Activated naive CD8-positive, alpha-beta T cell treated with anti-CD3 and anti-CD28 coated beads, Interleukin-2, amount 10 ng/mL, durations not matched to agents 7 days and 5 days (primary cell): ENCODE results near the gene U2AF2. TPM values are rescaled to one million over a fixed set of nuclear protein-coding genes. Genes with fewer than 3 reads are reported as not detected.

Source experiments
- ATAC-seq: fragments of 150-1000 bp; cut with Tn5 transposase; one replicate; pipeline ENCODE4 v1.10.0; 2021; ENCODE audit warnings: low read depth, moderate library complexity
- POLR2A ChIA-PET: fragments of 350-600 bp; sonication (Branson Sonifier 250); formaldehyde crosslinking; loops from one replicate; lab custom pipeline; 2021; ENCODE audit warnings: antibody characterized with exemption; lab: Charles Lee
- DNase-seq: peaks from one replicate; pipeline ENCODE4 v3.0.0; 2021
- H3K27ac Mint-ChIP-seq: one replicate; pipeline ENCODE4 v1.8.0; 2022; ENCODE audit warnings: mild to moderate bottlenecking, mixed read lengths
- H3K27me3 Mint-ChIP-seq: one replicate; pipeline ENCODE4 v1.8.0; 2022; ENCODE audit warnings: mild to moderate bottlenecking, moderate library complexity, mixed read lengths
- H3K36me3 Mint-ChIP-seq: one replicate; pipeline ENCODE4 v1.8.0; 2021; ENCODE audit warnings: mild to moderate bottlenecking, mixed read lengths
- H3K4me1 Mint-ChIP-seq: one replicate; pipeline ENCODE4 v1.8.0; 2021; ENCODE audit warnings: mixed read lengths
- H3K4me3 Mint-ChIP-seq: one replicate; pipeline ENCODE4 v1.8.0; 2022; ENCODE audit warnings: mild to moderate bottlenecking, moderate library complexity, mixed read lengths
- H3K9me3 Mint-ChIP-seq: one replicate; pipeline ENCODE4 v1.8.0; 2021; ENCODE audit warnings: mixed read lengths
- total RNA-seq, 2 experiments: library from RNA; stranded (reverse); gene quantifications; one replicate each; pipeline ENCODE4 v1.2.3, GENCODE V29; 2021

U2AF2 gene
- total RNA-seq, 2 experiments from 2014 or later, result 257 to 267 TPM

DNA sequence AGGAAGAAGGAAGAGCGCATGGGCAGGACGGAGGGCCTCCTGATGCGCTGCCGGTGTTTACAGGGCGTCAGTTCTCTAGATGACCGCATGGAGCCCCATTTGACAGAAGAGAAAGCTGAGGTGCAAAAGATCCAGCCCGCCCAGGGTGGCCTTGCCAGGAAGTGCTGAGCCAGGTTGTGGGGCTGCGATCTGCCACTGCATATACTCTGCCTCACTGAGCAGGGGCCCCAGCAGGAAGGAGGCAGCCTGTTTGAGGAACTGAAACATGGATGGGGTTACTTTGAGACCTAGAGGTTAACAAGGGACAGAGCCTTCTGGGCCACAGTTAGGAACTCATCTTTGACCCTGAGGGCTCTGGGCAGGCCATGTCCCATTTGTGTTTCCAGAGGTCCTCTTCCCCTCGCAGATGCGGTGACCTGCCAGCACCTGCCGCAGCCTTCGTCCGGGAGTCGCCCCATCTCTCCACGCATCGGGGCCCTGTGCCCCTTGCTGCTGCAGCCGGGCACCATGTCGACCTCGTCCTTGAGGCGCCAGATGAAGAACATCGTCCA is 23.4 kb downstream of the U2AF2 start:
- H3K4me1 Mint-ChIP-seq, result peaks cover 31% of the 10 kb centered on the region
- H3K36me3 Mint-ChIP-seq, result peaks cover 10% of the 10 kb centered on the region
- DNase-seq (no peak), ATAC-seq (no peak)
- H3K9me3 Mint-ChIP-seq, result no peaks in the 10 kb centered on the region
- H3K4me3 Mint-ChIP-seq, result peak overlapping the region; percentile 3
- no peaks in the 10 kb centered on the region for H3K27me3 Mint-ChIP-seq
- POLR2A ChIA-PET, result no interaction called here
- H3K27ac Mint-ChIP-seq, result peak overlapping the region; percentile 59

DNA sequence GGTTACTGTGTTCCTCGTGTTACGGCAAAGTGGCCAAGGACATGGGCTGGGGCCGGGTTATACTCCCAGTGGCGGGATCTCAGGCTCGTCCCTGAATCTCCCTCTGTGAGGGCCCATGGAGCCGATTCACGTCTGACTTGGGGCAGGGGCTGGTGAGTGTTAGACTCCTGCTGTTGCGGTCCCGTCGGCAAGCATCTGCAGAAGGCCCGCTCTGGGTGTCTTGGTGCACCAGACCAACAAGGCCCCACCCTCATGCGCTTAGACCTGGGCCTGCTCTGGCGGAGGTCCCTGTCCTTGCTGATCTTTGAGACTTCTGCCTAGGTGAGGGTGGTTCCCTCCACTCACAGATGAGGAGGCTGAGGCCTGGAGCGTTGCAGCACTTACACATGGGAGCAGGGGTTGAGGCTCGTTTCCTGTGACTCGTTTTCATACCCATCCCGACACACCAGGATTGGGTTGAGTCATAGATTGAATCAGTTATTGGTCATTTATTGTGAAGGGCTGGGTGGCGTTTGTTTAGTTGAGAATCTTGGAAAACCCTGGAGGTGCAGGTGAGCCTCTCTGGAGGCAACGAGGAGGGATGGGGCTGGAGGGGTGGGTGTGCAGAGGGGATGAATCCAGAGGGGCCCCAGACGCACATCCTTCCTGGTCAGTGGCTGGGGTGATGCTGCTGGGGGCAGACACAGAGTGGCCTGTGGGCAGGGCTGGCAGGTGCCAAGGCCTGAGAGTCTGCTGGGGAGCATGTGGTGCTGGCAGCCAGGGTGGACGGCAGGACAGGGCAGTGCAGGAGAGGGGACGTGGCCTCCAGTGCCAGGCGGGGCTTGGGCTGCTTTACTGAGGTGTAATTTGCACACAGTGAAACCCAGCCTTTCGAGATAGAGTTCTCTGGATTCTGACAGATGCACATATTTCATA is 24.8 kb downstream of the U2AF2 start:
- ATAC-seq, result no peak

DNA sequence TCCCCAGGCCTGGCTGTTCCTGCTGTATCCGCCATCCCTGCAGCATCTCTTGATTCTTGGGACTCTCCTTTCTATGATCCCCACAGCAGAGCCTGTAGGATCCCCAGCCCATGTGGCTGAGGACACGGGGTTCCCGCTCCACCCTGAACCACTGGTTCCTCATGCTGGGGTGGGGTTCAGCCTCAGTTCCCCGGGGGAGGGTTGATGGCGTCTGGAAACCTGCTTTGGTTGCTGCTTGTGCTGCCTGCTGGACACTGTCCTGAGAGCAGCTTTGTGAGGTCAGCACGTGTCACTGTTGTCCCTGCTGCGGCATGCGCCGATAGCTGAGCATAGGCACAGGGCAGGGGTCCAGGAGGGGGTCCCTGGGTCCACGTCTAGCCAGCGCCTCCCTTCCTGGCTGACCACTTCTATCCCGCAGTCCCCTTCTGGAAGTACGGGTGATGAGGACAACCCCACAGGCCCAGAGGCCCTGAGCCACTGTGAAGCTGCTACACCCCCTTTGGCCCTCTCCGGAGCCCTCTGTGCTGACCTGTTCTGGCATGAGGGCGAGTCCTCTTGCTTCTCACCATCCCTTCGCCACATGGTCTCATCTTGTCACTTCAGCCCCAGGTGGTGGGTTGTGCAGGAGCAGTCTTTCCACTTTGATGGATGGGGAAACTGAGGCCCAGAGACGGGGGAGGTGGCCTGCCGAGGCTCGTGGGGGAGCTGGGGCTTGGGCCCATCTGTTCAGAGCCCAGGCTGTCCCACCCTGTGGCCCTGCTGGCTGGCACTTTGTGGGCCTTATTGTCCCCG is 25.7 kb downstream of the U2AF2 start:
- Mint-ChIP-seq H3K4me3 (no peak overlapping the region), H3K27me3 (no peaks in the 10 kb centered on the region), H3K9me3 (no peaks in the 10 kb centered on the region), H3K4me1 (peaks cover 26% of the 10 kb centered on the region), H3K27ac (no peak overlapping the region), H3K36me3 (peaks cover 9% of the 10 kb centered on the region)
- ATAC-seq (no peak), DNase-seq (no peak)
- POLR2A ChIA-PET, result no interaction called here

More for the DNA sequence above, 24.8 kb downstream of the U2AF2 start:
- H3K9me3 Mint-ChIP-seq, result no peaks in the 10 kb centered on the region
- H3K4me3 Mint-ChIP-seq, result no peak overlapping the region
- peaks cover 10% of the 10 kb centered on the region for H3K36me3 Mint-ChIP-seq
- no peak for DNase-seq
- H3K27ac Mint-ChIP-seq, result no peak overlapping the region
- peaks cover 27% of the 10 kb centered on the region for H3K4me1 Mint-ChIP-seq
- POLR2A ChIA-PET, result no interaction called here
- no peaks in the 10 kb centered on the region for H3K27me3 Mint-ChIP-seq

DNA sequence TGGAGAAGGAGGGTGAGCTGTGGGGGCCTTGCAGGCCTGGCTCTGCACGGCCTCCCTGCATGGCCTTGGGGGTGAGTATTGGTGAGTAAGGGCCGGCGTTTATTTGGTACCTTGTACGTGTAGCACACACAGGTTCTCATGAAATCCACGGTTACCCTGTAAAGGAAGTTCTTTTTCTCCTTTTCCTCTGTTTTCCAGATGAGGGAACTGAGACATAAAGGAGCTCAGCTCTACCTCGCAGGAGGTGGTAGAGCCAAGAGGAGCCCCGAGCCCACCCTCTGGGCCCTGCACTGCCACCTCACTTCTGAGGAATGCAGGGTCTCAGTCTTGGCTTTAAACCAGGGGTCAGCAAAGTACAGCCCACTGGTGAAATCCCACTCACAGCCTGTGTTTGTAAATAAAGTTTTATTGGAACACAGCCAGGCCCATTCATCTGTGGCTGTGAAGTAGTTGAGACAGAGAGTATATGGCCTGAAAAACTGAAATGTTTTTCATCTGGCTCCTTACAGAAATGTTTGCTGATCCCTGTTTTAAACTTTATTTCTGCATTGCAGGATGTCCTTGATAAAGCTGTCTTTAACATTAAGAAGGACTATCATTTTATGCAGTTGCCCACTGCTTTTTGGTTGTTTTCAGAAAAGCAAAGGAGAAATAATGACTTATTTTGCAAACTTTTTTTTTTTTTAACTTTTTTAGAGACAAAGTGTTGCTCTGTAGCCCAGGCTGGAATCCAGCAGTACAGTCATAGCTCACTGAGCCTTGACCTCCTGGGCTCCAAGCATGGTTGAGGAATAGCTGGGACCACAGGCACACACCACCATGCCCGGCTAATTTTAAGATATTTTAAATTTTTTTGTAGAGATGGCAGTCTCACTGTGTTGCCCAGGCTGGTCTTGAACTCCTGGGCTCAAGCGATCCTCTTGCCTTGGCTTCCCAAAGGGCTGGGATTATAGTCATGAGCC is 26.6 kb downstream of the U2AF2 start:
- Mint-ChIP-seq H3K36me3 (peaks cover 8% of the 10 kb centered on the region), H3K4me1 (peaks cover 22% of the 10 kb centered on the region), H3K27ac (no peak overlapping the region), H3K9me3 (no peaks in the 10 kb centered on the region), H3K27me3 (no peaks in the 10 kb centered on the region), H3K4me3 (no peak overlapping the region)
- ATAC-seq, result no peak
- POLR2A ChIA-PET, result no interaction called here
- DNase-seq, result no peak

DNA sequence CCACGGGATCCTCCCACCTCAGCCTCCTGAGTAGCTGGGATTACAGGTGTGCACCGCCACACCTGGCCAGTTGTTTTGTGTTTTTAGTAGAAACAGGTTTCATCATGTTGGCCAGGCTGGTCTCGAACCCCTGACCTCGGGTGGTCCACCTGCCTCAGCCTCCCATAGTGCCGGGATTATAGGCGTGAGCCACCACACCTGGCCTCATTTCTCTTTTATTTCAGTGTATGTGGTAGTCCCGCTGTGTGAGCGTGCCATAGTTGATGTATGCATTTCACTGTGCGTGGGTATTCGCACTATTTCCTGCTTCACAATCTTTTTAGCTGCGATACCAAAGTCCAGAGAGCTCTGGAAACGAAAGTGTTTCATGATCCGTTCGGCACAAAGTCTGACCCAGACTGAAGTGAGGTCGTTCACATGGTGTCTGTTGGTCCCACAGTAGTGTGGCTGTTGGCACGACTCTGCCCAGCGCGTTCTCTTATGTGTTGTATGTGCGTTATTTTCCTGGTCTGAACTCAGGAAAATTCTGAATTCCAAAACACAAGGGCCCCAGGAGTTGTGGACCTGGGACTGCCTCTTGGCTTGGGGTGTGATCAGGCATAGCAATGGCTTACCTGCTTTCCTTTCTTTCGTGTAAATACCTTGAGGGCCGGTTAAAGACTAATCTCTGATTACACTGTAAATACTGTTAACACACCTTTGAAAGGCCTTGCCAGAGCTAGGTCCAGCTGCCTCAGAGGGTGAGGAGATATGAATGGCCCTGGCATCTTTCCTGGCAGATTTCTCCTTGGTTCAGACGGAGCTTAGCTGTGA is 28.8 kb downstream of the U2AF2 start:
- Mint-ChIP-seq H3K27me3 (no peaks in the 10 kb centered on the region), H3K9me3 (no peaks in the 10 kb centered on the region), H3K36me3 (peaks cover 6% of the 10 kb centered on the region), H3K4me3 (no peak overlapping the region), H3K27ac (no peak overlapping the region), H3K4me1 (peaks cover 2% of the 10 kb centered on the region)
- DNase-seq (no peak), ATAC-seq (no peak)
- POLR2A ChIA-PET, result no interaction called here

DNA sequence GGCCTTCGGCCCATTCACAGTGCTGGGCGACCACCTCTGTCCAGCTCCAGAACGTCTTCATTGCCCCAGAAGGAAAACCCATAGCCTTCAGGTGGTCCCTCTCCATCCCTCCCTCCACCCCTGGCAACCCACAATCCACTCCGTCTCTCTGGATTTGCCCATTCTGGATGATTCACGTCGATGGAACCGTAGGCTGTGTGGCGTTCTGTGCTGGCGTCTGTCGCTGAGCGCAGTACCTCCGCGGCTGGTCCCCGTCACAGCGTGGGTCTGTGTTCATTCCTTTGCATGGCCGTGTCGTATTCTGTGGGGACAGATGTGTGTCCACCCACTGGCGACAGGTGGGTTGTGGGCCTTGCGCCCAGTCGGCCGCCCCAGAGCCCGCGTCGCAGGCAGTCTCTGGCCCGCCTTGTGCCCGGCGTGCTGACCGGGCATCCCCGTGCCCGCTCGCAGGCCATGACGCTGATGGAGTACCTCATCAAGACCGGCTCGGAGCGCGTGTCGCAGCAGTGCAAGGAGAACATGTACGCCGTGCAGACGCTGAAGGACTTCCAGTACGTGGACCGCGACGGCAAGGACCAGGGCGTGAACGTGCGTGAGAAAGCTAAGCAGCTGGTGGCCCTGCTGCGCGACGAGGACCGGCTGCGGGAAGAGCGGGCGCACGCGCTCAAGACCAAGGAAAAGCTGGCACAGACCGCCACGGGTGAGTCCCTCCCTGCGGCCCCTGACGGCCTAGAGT is 30.3 kb downstream of the U2AF2 start:
- DNase-seq (no peak), ATAC-seq (no peak)
- no peaks in the 10 kb centered on the region for H3K4me1 Mint-ChIP-seq
- H3K27ac Mint-ChIP-seq, result no peak overlapping the region
- no peak overlapping the region for H3K4me3 Mint-ChIP-seq
- POLR2A ChIA-PET, result no interaction called here
- no peaks in the 10 kb centered on the region for H3K27me3 Mint-ChIP-seq
- H3K9me3 Mint-ChIP-seq, result no peaks in the 10 kb centered on the region
- peaks cover 1% of the 10 kb centered on the region for H3K36me3 Mint-ChIP-seq

DNA sequence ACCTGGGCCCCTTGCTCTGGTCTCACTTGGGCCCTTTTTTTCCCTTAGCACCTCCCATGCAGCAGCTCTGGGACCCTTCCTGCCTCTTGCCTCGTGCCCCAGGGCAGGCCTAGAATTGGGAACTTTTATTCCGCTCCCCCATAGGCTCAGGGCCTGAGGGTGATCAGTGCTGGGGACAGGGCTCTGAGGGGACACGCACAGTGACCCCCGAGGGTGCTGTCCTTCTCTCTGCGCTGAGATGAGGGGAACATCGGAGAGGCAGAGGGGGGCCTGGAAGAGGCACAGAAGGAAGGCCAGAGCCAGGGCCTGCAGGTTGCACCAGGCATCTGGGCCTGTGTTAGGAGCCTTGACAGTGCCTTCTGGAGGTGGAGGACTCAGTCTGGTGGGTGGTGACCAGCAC is 30.9 kb downstream of the U2AF2 start:
- no peak for ATAC-seq
- no peaks in the 10 kb centered on the region for H3K27me3 Mint-ChIP-seq
- DNase-seq, result no peak
- POLR2A ChIA-PET, result no interaction called here
- H3K4me1 Mint-ChIP-seq, result no peaks in the 10 kb centered on the region
- H3K9me3 Mint-ChIP-seq, result no peaks in the 10 kb centered on the region
- H3K4me3 Mint-ChIP-seq, result no peak overlapping the region
- peaks cover 1% of the 10 kb centered on the region for H3K36me3 Mint-ChIP-seq
- H3K27ac Mint-ChIP-seq, result no peak overlapping the region

DNA sequence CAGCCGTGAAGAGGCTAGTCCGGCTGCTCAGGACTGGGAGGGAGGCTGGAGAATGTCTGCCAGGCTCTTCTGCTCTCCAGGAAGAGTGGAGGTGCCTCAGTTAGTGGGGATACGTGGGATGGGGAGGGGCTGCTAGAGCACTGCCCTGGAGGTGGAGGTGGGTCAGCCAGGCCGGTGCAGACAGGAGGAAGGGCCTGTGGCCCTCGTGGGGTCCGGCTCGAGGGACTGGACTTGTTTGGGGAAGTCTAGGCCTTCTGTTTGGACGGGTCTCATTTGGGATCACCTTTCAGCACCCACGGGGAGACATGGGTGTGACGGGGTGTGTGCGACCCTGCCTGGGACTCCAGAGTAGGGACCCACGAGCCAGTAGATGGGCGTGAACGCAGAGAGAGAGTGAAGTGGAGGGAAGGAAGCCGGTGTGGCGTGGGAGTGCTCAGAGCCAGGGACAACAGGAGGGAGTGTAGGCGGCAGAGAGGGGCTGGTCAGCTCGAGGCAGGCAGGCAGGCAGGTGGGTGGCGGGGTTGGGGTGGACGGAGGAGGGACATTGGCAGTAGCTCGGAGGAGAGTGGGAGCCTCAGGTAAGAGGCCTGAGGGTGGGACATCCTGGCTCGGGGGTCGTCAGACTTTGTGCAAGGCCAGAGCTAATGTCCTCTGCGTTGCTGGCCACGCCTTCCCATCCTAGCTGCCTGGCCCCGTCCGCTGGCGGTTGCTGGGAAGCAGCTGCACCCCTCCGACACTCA is 31.6 kb downstream of the U2AF2 start:
- H3K4me1 Mint-ChIP-seq, result no peaks in the 10 kb centered on the region
- H3K27me3 Mint-ChIP-seq, result no peaks in the 10 kb centered on the region
- ATAC-seq, result no peak
- H3K27ac Mint-ChIP-seq, result no peak overlapping the region
- H3K36me3 Mint-ChIP-seq, result peaks cover 1% of the 10 kb centered on the region
- no peak overlapping the region for H3K4me3 Mint-ChIP-seq
- DNase-seq, result no peak
- POLR2A ChIA-PET, result no interaction called here
- no peaks in the 10 kb centered on the region for H3K9me3 Mint-ChIP-seq

DNA sequence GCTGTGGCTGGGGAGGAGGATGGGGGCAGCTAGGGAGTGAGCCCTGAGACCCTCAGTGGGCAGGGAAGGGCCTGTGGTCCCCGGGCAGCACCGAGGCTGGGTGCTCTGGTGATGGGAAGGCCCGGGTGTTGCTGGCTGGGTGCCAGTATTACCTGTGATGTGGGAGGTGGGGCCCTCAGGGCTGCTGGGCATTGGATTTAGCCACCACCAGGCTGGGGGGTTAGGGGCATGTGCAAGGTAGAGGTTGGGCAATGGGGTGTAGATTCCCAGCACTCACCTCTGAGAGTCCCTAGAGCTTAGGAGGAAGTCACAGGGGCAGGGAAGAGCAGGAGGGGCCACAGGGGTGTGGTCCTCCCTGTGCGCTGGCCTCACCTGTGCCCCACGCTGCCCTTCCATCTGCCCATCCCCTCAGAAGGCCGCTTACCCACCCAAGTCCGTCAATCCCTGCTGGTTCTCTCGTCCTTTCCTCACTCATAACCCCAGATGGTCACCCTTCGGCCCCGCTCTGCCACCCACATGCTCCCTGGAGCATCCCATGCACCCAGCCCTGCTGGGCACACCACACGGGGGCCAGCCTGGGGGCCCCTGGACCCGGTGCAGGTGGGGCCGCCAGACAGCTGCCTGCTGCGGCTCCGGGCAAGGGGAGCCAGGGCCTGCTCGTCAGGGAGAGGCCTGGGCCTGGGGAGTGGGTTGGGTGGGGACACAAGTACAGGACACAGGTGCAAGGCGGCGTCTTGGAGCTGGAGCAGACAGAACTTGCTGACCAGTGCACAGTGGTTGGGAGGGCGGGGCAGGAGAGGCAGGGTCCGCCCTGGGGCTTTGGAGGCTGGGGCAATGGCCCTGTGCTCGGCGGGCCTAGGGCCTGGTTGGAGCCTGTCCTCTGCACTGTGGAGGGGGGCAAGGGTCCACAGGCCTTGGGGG is 32.7 kb downstream of the U2AF2 start:
- Mint-ChIP-seq H3K27me3 (no peaks in the 10 kb centered on the region), H3K27ac (no peak overlapping the region), H3K4me1 (no peaks in the 10 kb centered on the region), H3K36me3 (peaks cover 1% of the 10 kb centered on the region), H3K9me3 (no peaks in the 10 kb centered on the region), H3K4me3 (no peak overlapping the region)
- ATAC-seq (no peak), DNase-seq (no peak)
- POLR2A ChIA-PET, result no interaction called here

DNA sequence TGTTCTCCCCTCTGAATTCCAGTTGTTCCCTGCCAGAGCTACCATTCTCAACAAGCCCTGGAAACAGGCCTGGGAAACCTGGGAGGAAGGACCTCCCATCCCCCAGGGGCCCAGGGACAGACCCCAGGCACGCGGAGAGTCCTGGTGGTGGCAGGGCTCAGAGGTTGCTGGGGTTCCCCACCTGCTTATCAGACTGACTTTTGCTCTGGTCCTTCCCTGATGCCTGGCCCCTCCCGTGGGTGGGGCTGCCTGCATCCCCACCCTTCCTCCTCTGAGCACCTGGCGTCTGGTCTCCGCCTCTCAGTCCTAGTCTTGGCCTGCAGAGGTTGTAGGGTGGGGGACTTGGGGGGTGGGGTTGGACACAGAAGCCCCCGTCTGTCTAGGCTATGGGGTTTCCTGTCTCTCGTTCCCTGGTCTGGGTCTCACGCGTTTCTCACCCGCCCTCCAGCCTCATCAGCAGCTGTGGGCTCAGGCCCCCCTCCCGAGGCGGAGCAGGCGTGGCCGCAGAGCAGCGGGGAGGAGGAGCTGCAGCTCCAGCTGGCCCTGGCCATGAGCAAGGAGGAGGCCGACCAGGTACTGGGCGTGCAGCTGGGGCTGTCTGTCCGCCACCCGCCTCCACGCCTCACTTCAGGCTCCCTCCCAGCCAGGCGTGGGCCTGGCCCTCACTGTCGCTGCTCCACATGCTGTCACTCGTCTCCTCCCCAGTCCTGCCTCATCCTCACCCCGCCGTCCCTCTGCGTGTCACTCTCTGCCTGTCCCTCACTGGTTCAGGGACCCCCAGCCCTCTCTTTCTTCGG is 33.8 kb downstream of the U2AF2 start:
- DNase-seq, result no peak
- Mint-ChIP-seq H3K4me1 (no peaks in the 10 kb centered on the region), H3K27ac (no peak overlapping the region), H3K9me3 (no peaks in the 10 kb centered on the region), H3K4me3 (no peak overlapping the region), H3K36me3 (peaks cover 1% of the 10 kb centered on the region), H3K27me3 (no peaks in the 10 kb centered on the region)
- POLR2A ChIA-PET, result no interaction called here
- ATAC-seq, result no peak
